Prostate gland (tissue), 2 donors: ENCODE data around the gene NDEL1.

Experiments used
- CTCF ChIP-seq, 4 experiments: fragments of 200-600 bp in 2 of 4; fragments of 450-650 bp in 2 of 4; sonication (generic) in 2 of 4; IDR thresholded peaks; 1 replicate in 3 of 4; 2 replicates in 1 of 4; pipeline ENCODE4 v1.5.1; 2016 to 2019; ENCODE audit warnings: antibody characterized with exemption in 4 of 4, mild to moderate bottlenecking in 2 of 4, moderate library complexity in 2 of 4
- POLR2AphosphoS5 ChIP-seq: sonication (generic); formaldehyde crosslinking; IDR thresholded peaks from one replicate; pipeline ENCODE4 v1.6.1; 2017; ENCODE audit warnings: antibody characterized with exemption

GRCh38 chr17:8490256-8491023 lies 54.8 kb downstream of the NDEL1 start:
- TF ChIP-seq CTCF (IDR thresholded peaks at IDR 0.05): no peak
- TF ChIP-seq POLR2AphosphoS5: no peak
